Mesenchymal stem cell (in vitro differentiated cells and primary cell): ENCODE measurements around the gene TRA2A.
A peak's percentile ranks its signal among the peaks of the same experiment; 100 is the strongest.
"Not testable (repeated sequence)": the region's sequence is repeated elsewhere in the genome, so short reads cannot be mapped to it uniquely, and the experiment has no call there.

Experiments used
- DNase-seq: peaks from one replicate; pipeline ENCODE4 v3.0.0-alpha.2; 2013
- H2AFZ ChIP-seq: one replicate; pipeline ENCODE4 v1.6.1; 2013; ENCODE audit warnings: low read depth, mild to moderate bottlenecking, control low read depth, inconsistent platforms, low read length, moderate library complexity
- H2AK5ac ChIP-seq: 2 replicates; pipeline ENCODE4 v1.6.1; 2013; ENCODE audit warnings: low read length, moderate library complexity, mild to moderate bottlenecking, inconsistent platforms; ENCODE audit not compliant: severe bottlenecking
- H2BK120ac ChIP-seq: one replicate; pipeline ENCODE4 v1.6.1; 2013; ENCODE audit warnings: low read depth, mild to moderate bottlenecking, inconsistent platforms, low read length, moderate library complexity
- H2BK12ac ChIP-seq, 2 experiments: one replicate each; pipeline ENCODE4 v1.6.1; 2013; ENCODE audit warnings: inconsistent platforms in 2 of 2, low read length in 2 of 2, mild to moderate bottlenecking in 2 of 2, moderate library complexity in 2 of 2, control low read depth in 1 of 2
- H2BK15ac ChIP-seq: one replicate; pipeline ENCODE4 v1.6.1; 2013; ENCODE audit warnings: mild to moderate bottlenecking, low read depth, inconsistent platforms; ENCODE audit not compliant: poor library complexity, severe bottlenecking
- H2BK5ac ChIP-seq: 2 replicates; pipeline ENCODE4 v1.6.1; 2013; ENCODE audit warnings: low read depth, mild to moderate bottlenecking, low read length, control low read depth, inconsistent platforms; ENCODE audit not compliant: poor library complexity, severe bottlenecking
- H3K14ac ChIP-seq, 2 experiments: one replicate each; pipeline ENCODE4 v1.6.1; 2013; ENCODE audit warnings: inconsistent platforms in 2 of 2, low read length in 2 of 2, control low read depth in 1 of 2, mild to moderate bottlenecking in 1 of 2, moderate library complexity in 1 of 2
- H3K18ac ChIP-seq, 2 experiments: one replicate each; pipeline ENCODE4 v1.6.1; 2013; ENCODE audit warnings: inconsistent platforms in 2 of 2, low read length in 2 of 2, control low read depth in 1 of 2, low read depth in 1 of 2, mild to moderate bottlenecking in 1 of 2
- H3K23ac ChIP-seq, 2 experiments: one replicate each; pipeline ENCODE4 v1.6.1; 2013; ENCODE audit warnings: inconsistent platforms in 2 of 2, low read length in 2 of 2, mild to moderate bottlenecking in 2 of 2, moderate library complexity in 2 of 2, control low read depth in 1 of 2
- H3K27ac ChIP-seq: 2 replicates; pipeline ENCODE4 v1.5.1; 2013; ENCODE audit warnings: mild to moderate bottlenecking, moderate library complexity, low read length, control low read depth, inconsistent platforms; ENCODE audit not compliant: poor library complexity, severe bottlenecking
- H3K27me3 ChIP-seq, 2 experiments: 2 replicates each; pipeline versions ENCODE4 v1.6.1 to v1.7.0; 2013; ENCODE audit warnings: low read length in 2 of 2, mild to moderate bottlenecking in 2 of 2, moderate library complexity in 2 of 2, control low read depth in 1 of 2, inconsistent platforms in 1 of 2; ENCODE audit not compliant: control insufficient read depth in 1 of 2, insufficient read depth in 1 of 2
- H3K36me3 ChIP-seq, 2 experiments: 2 replicates each; pipeline versions ENCODE4 v1.6.1 to v1.7.0; 2013; ENCODE audit warnings: low read length in 2 of 2, control low read depth in 1 of 2, inconsistent platforms in 1 of 2, low read depth in 1 of 2, mild to moderate bottlenecking in 1 of 2; ENCODE audit not compliant: insufficient read depth in 2 of 2, control insufficient read depth in 1 of 2
- H3K4ac ChIP-seq, 2 experiments: one replicate each; pipeline ENCODE4 v1.6.1; 2013; ENCODE audit warnings: inconsistent platforms in 2 of 2, low read length in 2 of 2, mild to moderate bottlenecking in 2 of 2, moderate library complexity in 2 of 2, control low read depth in 1 of 2, low read depth in 1 of 2
- H3K4me1 ChIP-seq: 2 replicates; pipeline ENCODE4 v1.6.1; 2013; ENCODE audit warnings: low read depth, low read length, control low read depth; ENCODE audit not compliant: control insufficient read depth, insufficient read depth
- H3K4me2 ChIP-seq: 2 replicates; pipeline ENCODE4 v1.6.1; 2013; ENCODE audit warnings: low read length, mild to moderate bottlenecking, inconsistent platforms; ENCODE audit not compliant: poor library complexity, severe bottlenecking
- H3K4me3 ChIP-seq, 2 experiments: 2 replicates each; pipeline versions ENCODE4 v1.5.1 to v1.7.0; 2013; ENCODE audit warnings: low read length in 2 of 2, mild to moderate bottlenecking in 2 of 2, control low read depth in 1 of 2, low read depth in 1 of 2; ENCODE audit not compliant: insufficient read depth in 1 of 2
- H3K79me1 ChIP-seq: replicated peaks from 2 replicates; pipeline ENCODE4 v1.6.1; 2013; ENCODE audit warnings: mild to moderate bottlenecking, control low read depth, low read length, inconsistent platforms; ENCODE audit not compliant: poor library complexity, severe bottlenecking
- H3K9ac ChIP-seq: 2 replicates; pipeline ENCODE4 v1.7.0; 2013; ENCODE audit warnings: mild to moderate bottlenecking, low read length, moderate library complexity
- H3K9me3 ChIP-seq: 2 replicates; pipeline ENCODE4 v1.7.0; 2013; ENCODE audit warnings: mild to moderate bottlenecking, low read length; ENCODE audit not compliant: control insufficient read depth
- H4K8ac ChIP-seq: one replicate; pipeline ENCODE4 v1.6.1; 2013; ENCODE audit warnings: inconsistent platforms, mild to moderate bottlenecking, low read length, moderate library complexity
- H4K91ac ChIP-seq: one replicate; pipeline ENCODE4 v1.6.1; 2013; ENCODE audit warnings: mild to moderate bottlenecking, low read length, inconsistent platforms
- WGBS: methylation state at CpG from one replicate; pipeline ENCODE4 v1.1.7; 2013; ENCODE audit warnings: mixed read lengths; 5-methylcytosine and 5-hydroxymethylcytosine counted together

TRA2A gene

GRCh38 chr7:23513746-23514145 is 18.0 kb downstream of the TRA2A start:
- not testable (repeated sequence) for H4K8ac ChIP-seq, H3K4me2 ChIP-seq, H2BK120ac ChIP-seq, H3K18ac ChIP-seq, H3K27ac ChIP-seq, H2BK12ac ChIP-seq, H2BK15ac ChIP-seq, H2BK5ac ChIP-seq, H2AK5ac ChIP-seq, H2AFZ ChIP-seq, H3K9me3 ChIP-seq, H3K23ac ChIP-seq, H3K27me3 ChIP-seq, H4K91ac ChIP-seq, H3K9ac ChIP-seq, DNase-seq, H3K4me1 ChIP-seq, H3K4me3 ChIP-seq, H3K14ac ChIP-seq, H3K4ac ChIP-seq
- H3K79me1 ChIP-seq = peaks cover 14% of the 10 kb centered on the region
- 97% methylated on average over 4 of the region's 6 CpGs for WGBS
- H3K36me3 ChIP-seq = peaks cover 59 to 93% of the 10 kb centered on the region in 2 experiments

DNA sequence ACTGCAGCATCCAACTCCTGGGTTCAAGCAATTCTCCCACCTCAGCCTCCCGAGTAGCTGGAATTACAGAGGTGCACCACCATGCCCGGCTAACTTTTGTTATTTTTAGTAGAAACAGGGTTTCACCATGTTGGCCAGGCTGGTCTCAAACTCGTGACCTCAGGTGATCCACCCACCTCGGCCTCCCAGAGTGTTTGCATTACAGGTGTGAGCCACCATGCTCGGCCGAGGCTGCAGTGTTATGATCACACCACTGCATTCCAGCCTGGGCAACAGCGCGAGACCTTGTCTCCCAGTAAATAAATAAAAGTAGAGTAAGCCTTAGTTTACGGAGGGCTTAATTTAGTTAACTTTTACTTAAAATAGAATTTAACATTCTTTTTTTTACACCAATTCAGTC is 37.8 kb downstream of the TRA2A start:
- no peak for DNase-seq
- H3K4me2 ChIP-seq = no peak overlapping the region
- no peak overlapping the region for H3K18ac ChIP-seq
- no peak overlapping the region for H2BK120ac ChIP-seq
- no peak overlapping the region for H2AK5ac ChIP-seq
- no peaks in the 10 kb centered on the region for H3K4me1 ChIP-seq
- no peaks in the 10 kb centered on the region for H3K27me3 ChIP-seq
- no peak overlapping the region for H2AFZ ChIP-seq
- H4K91ac ChIP-seq = no peak overlapping the region
- no peak overlapping the region for H4K8ac ChIP-seq
- H2BK12ac ChIP-seq = no peak overlapping the region
- no peaks in the 10 kb centered on the region for H3K9me3 ChIP-seq
- H3K79me1 ChIP-seq = peaks cover 2% of the 10 kb centered on the region
- H2BK5ac ChIP-seq = no peak overlapping the region
- no peak overlapping the region for H3K4ac ChIP-seq
- H2BK15ac ChIP-seq = no peak overlapping the region
- no peak overlapping the region for H3K23ac ChIP-seq
- H3K27ac ChIP-seq = no peak overlapping the region
- H3K4me3 ChIP-seq = no peak overlapping the region
- WGBS = 90% methylated on average over 6 of the region's 9 CpGs
- H3K9ac ChIP-seq = no peak overlapping the region
- peaks cover 4 to 5% of the 10 kb centered on the region in 2 experiments for H3K36me3 ChIP-seq
- H3K14ac ChIP-seq = no peak overlapping the region

- H3K4me1 ChIP-seq = no peaks in the 10 kb centered on the region
- no peak overlapping the region for H4K91ac ChIP-seq
- H2AK5ac ChIP-seq = no peak overlapping the region
- H4K8ac ChIP-seq = no peak overlapping the region
- H3K18ac ChIP-seq = no peak overlapping the region
- H3K4me3 ChIP-seq = peak overlapping the region in 1 of 2 experiments; percentile 80
- no peak overlapping the region for H3K27ac ChIP-seq
- H3K23ac ChIP-seq = no peak overlapping the region
- H2BK5ac ChIP-seq = no peak overlapping the region
- DNase-seq = no peak
- H3K79me1 ChIP-seq = peaks cover 2% of the 10 kb centered on the region
- no peaks in the 10 kb centered on the region for H3K27me3 ChIP-seq
- H3K36me3 ChIP-seq = peaks cover 0 to 4% of the 10 kb centered on the region in 2 experiments
- H2BK15ac ChIP-seq = no peak overlapping the region
- H3K4me2 ChIP-seq = no peak overlapping the region
- no peak overlapping the region for H3K4ac ChIP-seq
- H2BK120ac ChIP-seq = no peak overlapping the region
- peak overlapping the region; percentile 86 for H3K9ac ChIP-seq
- H2AFZ ChIP-seq = no peak overlapping the region
- no peak overlapping the region for H2BK12ac ChIP-seq
- WGBS = 80% methylated on average over 1 of the region's 3 CpGs
- H3K9me3 ChIP-seq = no peaks in the 10 kb centered on the region
- H3K14ac ChIP-seq = no peak overlapping the region
Observed at GRCh38 chr7:23491502-23491901, 40.3 kb downstream of the TRA2A start.

GRCh38 chr7:23490357-23491135 is 41.2 kb downstream of the TRA2A start:
- Histone ChIP-seq H2BK15ac (no peak overlapping the region), H3K14ac (no peak overlapping the region), H3K4me2 (no peak overlapping the region), H2AFZ (no peak overlapping the region), H4K91ac (no peak overlapping the region), H3K9ac (peak overlapping the region; percentile 87), H3K79me1 (peaks cover 2% of the 10 kb centered on the region), H2BK5ac (no peak overlapping the region), H3K4me1 (no peaks in the 10 kb centered on the region), H3K27ac (no peak overlapping the region), H4K8ac (no peak overlapping the region), H3K36me3 (peaks cover 0 to 4% of the 10 kb centered on the region in 2 experiments), H3K23ac (no peak overlapping the region), H2AK5ac (no peak overlapping the region), H3K4me3 (peak overlapping the region in 1 of 2 experiments; percentile 80), H2BK12ac (no peak overlapping the region), H3K9me3 (no peaks in the 10 kb centered on the region), H3K4ac (no peak overlapping the region), H3K27me3 (no peaks in the 10 kb centered on the region), H2BK120ac (no peak overlapping the region), H3K18ac (no peak overlapping the region)
- no peak for DNase-seq
- WGBS = 96% methylated on average over 56 of the region's 56 CpGs
